Cardiac muscle cell (in vitro differentiated cells and primary cell): ENCODE data around the gene UTP11. TPM values are rescaled to one million over a fixed set of nuclear protein-coding genes. Genes with fewer than 3 reads are reported as not detected.

Experiments used
- DNase-seq, 2 donors: peaks; one replicate each; pipeline versions ENCODE4 v3.0.0 to v3.0.0-alpha.2; 2010 to 2017; ENCODE audit warnings: low read depth in 1 of 2, low spot score in 1 of 2
- H3K27ac ChIP-seq: fragments of 200-600 bp; sonication (generic); 2 replicates; pipeline ENCODE4 v1.5.1; 2016
- H3K27me3 ChIP-seq: fragments of 200-600 bp; sonication (generic); 2 replicates; pipeline ENCODE4 v1.6.0; 2016; ENCODE audit warnings: control low read depth
- H3K36me3 ChIP-seq: fragments of 200-600 bp; sonication (generic); 2 replicates; pipeline ENCODE4 v1.5.1; 2016; ENCODE audit warnings: control low read depth
- H3K4me1 ChIP-seq: fragments of 200-600 bp; sonication (generic); 2 replicates; pipeline ENCODE4 v1.8.1; 2017; ENCODE audit warnings: low read depth, mild to moderate bottlenecking, mixed run types
- H3K4me3 ChIP-seq: fragments of 200-600 bp; sonication (generic); 2 replicates; pipeline ENCODE4 v1.5.1; 2016; ENCODE audit warnings: mild to moderate bottlenecking
- H3K9me3 ChIP-seq: fragments of 200-600 bp; sonication (generic); 2 replicates; pipeline ENCODE4 v1.5.1; 2017; ENCODE audit warnings: low read depth, mild to moderate bottlenecking, control low read depth
- polyA plus RNA-seq: library from polyadenylated mRNA; unstranded; fragments of >200 nt; fragmentation: Nextera tagmentation; extraction: Ambion mirVana; gene quantifications from 2 replicates; pipeline ENCODE4 v1.2.1, GENCODE V29; 2016
- total RNA-seq: library from RNA; depleted of rRNA; stranded (reverse); fragments of >200 nt; gene quantifications from 2 replicates; pipeline ENCODE4 v1.2.3, GENCODE V29; 2016
- TF ChIP-seq, protein P1 (sequence below): IDR thresholded peaks from 2 replicates; pipeline ENCODE4 v1.5.1; 2012; ENCODE audit warnings: low read depth, mild to moderate bottlenecking, low read length

Gene UTP11
- total and polyA plus RNA-seq, 2 experiments from 2014 or later: 57.0 to 57.7 TPM

GRCh38 chr1:38072858-38073257 lies 60.3 kb downstream of the UTP11 start:
- no peak for DNase-seq
- no peak overlapping the region for H3K27ac ChIP-seq
- no peaks in the 10 kb centered on the region for H3K9me3 ChIP-seq
- H3K4me1 ChIP-seq: no peaks in the 10 kb centered on the region
- TF ChIP-seq, protein P1, sequence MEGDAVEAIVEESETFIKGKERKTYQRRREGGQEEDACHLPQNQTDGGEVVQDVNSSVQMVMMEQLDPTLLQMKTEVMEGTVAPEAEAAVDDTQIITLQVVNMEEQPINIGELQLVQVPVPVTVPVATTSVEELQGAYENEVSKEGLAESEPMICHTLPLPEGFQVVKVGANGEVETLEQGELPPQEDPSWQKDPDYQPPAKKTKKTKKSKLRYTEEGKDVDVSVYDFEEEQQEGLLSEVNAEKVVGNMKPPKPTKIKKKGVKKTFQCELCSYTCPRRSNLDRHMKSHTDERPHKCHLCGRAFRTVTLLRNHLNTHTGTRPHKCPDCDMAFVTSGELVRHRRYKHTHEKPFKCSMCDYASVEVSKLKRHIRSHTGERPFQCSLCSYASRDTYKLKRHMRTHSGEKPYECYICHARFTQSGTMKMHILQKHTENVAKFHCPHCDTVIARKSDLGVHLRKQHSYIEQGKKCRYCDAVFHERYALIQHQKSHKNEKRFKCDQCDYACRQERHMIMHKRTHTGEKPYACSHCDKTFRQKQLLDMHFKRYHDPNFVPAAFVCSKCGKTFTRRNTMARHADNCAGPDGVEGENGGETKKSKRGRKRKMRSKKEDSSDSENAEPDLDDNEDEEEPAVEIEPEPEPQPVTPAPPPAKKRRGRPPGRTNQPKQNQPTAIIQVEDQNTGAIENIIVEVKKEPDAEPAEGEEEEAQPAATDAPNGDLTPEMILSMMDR: no peak
- no peaks in the 10 kb centered on the region for H3K27me3 ChIP-seq
- no peaks in the 10 kb centered on the region for H3K36me3 ChIP-seq
- H3K4me3 ChIP-seq: no peak overlapping the region

DNA sequence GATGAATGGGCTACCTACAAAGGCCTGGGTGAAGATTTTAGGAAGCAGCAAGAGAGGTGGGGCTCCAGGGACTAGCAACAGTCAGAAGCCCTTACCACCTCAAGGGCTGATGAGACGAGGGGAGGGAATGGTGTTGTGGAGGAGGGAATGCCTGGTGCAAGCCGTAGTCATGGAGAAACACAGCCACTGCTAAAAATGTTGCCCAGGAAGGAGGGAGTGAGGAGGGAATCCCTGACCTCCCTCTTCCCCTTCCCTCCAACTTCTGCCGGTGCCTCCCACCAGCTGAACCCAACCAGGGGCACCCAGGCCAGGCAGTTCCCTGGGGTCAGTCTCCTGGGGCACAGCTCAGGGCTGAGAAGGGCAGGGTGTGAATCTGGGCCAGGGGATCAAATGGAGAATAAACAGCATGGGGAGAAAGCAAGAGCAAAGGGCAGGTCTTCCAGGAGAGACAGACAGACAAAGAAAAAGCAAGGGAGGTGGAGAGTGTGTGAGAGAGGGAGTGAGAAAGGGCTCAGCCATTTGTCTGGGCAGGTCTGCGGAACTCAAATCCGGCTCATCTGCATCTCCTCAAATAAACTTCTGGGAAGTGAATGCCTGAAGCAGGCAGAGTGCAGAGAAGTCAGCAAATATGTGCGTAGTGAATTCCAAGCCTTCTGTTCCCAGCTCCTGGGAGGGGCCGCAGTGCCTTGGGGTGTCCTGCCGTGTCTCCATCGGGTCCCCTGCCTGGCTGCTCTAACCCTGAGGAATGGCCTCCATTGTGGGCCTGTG lies 61.2 kb downstream of the UTP11 start:
- no peak overlapping the region for H3K27ac ChIP-seq
- no peak for DNase-seq
- H3K4me3 ChIP-seq: no peak overlapping the region
- TF ChIP-seq, protein P1: no peak
- no peaks in the 10 kb centered on the region for H3K9me3 ChIP-seq
- H3K4me1 ChIP-seq: no peaks in the 10 kb centered on the region
- no peaks in the 10 kb centered on the region for H3K36me3 ChIP-seq
- no peaks in the 10 kb centered on the region for H3K27me3 ChIP-seq

GRCh38 chr1:38074302-38074677 lies 61.8 kb downstream of the UTP11 start:
- DNase-seq: no peak
- H3K4me3 ChIP-seq: no peak overlapping the region
- no peak overlapping the region for H3K27ac ChIP-seq
- H3K36me3 ChIP-seq: no peaks in the 10 kb centered on the region
- no peaks in the 10 kb centered on the region for H3K27me3 ChIP-seq
- no peaks in the 10 kb centered on the region for H3K4me1 ChIP-seq
- TF ChIP-seq, protein P1: no peak
- H3K9me3 ChIP-seq: no peaks in the 10 kb centered on the region

Other genes with a start within 250 kb of the UTP11 start
- gene EPHA10, start 247.6 kb upstream of the UTP11 start, total RNA-seq: 0.14 TPM in 1 of 2 replicates, not detected in the other
- 0.38 TPM in 1 of 2 replicates, not detected in the other for gene EPHA10, start 247.6 kb upstream of the UTP11 start, polyA plus RNA-seq
- 1.3 and 5.4 TPM in 2 replicates for gene MANEAL, start 218.9 kb upstream of the UTP11 start, total RNA-seq
- 1.7 and 4.1 TPM in 2 replicates for gene MANEAL, start 218.9 kb upstream of the UTP11 start, polyA plus RNA-seq
- 104 and 130 TPM in 2 replicates for gene C1orf122, start 204.9 kb upstream of the UTP11 start, total RNA-seq
- gene C1orf122, start 204.9 kb upstream of the UTP11 start, polyA plus RNA-seq: 105 and 174 TPM in 2 replicates
- gene YRDC, start 204.5 kb upstream of the UTP11 start, total RNA-seq: 9.7 and 17.2 TPM in 2 replicates
- 20.0 and 22.2 TPM in 2 replicates for gene YRDC, start 204.5 kb upstream of the UTP11 start, polyA plus RNA-seq
- 1.5 and 1.6 TPM in 2 replicates for gene MTF1, start 153.1 kb upstream of the UTP11 start, total RNA-seq
- 5.7 and 9.3 TPM in 2 replicates for gene MTF1, start 153.1 kb upstream of the UTP11 start, polyA plus RNA-seq
- 14.0 and 18.4 TPM in 2 replicates for gene INPP5B, start 65.7 kb upstream of the UTP11 start, total RNA-seq
- 9.9 and 14.1 TPM in 2 replicates for gene INPP5B, start 65.7 kb upstream of the UTP11 start, polyA plus RNA-seq
- 48.0 and 51.1 TPM in 2 replicates for gene SF3A3, start 22.7 kb upstream of the UTP11 start, total RNA-seq
- gene SF3A3, start 22.7 kb upstream of the UTP11 start, polyA plus RNA-seq: 47.7 and 58.9 TPM in 2 replicates
- 27.5 and 47.4 TPM in 2 replicates for gene FHL3, start 7.2 kb upstream of the UTP11 start, total RNA-seq
- gene FHL3, start 7.2 kb upstream of the UTP11 start, polyA plus RNA-seq: 33.0 and 38.6 TPM in 2 replicates
- 0.30 TPM in 1 of 2 replicates, not detected in the other for gene POU3F1, start 34.1 kb downstream of the UTP11 start, total RNA-seq
- gene POU3F1, start 34.1 kb downstream of the UTP11 start, polyA plus RNA-seq: 0.07 TPM in 1 of 2 replicates, not detected in the other